ENCODE data around the gene GYG2. TPM values are rescaled to one million over a fixed set of nuclear protein-coding genes. Genes with fewer than 3 reads are reported as not detected.

Gene GYG2
- total RNA-seq, 1 donor from 2014 or later = 0.26 TPM

DNA sequence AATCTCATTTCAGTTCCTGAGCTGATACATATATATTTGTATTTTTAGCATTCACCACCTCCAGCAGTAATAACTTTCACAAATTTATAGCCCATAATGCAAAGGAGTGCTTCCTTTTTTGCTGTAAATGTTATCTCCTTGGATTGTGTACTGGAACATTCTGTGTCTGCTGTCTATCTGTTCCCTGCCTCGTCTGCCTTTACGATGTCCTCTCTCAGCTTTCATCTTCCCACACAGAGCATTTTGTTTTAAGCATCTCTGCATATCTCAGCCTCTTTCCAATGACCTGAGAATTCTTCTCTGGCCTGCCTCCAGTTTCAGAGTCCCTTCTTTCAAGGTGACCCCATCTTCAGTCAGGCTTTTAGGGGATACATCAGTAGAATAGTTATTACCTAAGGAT, 43.1 kb downstream of the GYG2 start:
- DNase-seq (ENCODE audit: low read depth) = no peak
- no peak for FAIRE-seq
- TF ChIP-seq, protein P1, sequence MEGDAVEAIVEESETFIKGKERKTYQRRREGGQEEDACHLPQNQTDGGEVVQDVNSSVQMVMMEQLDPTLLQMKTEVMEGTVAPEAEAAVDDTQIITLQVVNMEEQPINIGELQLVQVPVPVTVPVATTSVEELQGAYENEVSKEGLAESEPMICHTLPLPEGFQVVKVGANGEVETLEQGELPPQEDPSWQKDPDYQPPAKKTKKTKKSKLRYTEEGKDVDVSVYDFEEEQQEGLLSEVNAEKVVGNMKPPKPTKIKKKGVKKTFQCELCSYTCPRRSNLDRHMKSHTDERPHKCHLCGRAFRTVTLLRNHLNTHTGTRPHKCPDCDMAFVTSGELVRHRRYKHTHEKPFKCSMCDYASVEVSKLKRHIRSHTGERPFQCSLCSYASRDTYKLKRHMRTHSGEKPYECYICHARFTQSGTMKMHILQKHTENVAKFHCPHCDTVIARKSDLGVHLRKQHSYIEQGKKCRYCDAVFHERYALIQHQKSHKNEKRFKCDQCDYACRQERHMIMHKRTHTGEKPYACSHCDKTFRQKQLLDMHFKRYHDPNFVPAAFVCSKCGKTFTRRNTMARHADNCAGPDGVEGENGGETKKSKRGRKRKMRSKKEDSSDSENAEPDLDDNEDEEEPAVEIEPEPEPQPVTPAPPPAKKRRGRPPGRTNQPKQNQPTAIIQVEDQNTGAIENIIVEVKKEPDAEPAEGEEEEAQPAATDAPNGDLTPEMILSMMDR (IDR thresholded peaks at IDR 0.05; ENCODE audit: insufficient read depth, low read length, severe bottlenecking) = no peak

DNA sequence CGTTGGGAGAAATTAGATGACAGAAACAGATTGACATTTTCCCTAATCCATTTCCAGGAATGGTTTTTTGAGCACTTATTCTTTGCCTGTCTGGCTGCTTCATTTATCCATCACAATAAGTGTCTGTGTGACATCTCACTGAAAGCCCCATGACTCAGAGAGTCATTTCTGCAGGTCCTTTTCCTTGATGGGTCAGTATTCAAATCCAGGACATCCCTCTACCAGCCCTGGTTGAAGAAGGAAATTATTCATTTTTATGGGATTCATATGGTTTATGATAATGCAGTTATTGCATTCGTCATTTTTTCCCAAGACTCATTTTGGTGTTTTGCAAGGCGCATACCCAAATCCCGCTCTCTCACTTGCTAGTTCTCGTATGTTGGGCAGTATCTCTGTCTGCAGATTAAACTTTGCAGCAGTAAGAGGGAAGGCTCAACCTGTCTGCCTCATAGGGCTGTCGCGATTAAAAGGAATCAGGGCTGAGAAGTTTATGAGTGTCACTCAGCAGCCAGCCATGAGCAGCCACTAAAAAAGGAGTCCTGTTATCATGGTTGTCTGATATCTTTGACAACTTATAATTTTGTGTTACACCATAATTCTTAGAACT, 44.0 kb downstream of the GYG2 start:
- H3K4me3 ChIP-seq (ENCODE audit: low read depth, low read length) = no peak overlapping the region
- no peaks in the 10 kb centered on the region for H3K36me3 ChIP-seq (ENCODE audit: control insufficient read depth, insufficient read depth, low read length)
- TF ChIP-seq, protein P1 (IDR thresholded peaks at IDR 0.05; ENCODE audit: insufficient read depth, low read length, severe bottlenecking) = no peak
- no peaks in the 10 kb centered on the region for H3K27me3 ChIP-seq (ENCODE audit: control insufficient read depth, insufficient read depth, low read length)
- DNase-seq (ENCODE audit: low read depth) (no peak), FAIRE-seq (no peak)

More for the DNA sequence above, 43.1 kb downstream of the GYG2 start:
- no peak overlapping the region for H3K4me3 ChIP-seq (ENCODE audit: low read depth, low read length)
- no peaks in the 10 kb centered on the region for H3K27me3 ChIP-seq (ENCODE audit: control insufficient read depth, insufficient read depth, low read length)
- H3K36me3 ChIP-seq (ENCODE audit: control insufficient read depth, insufficient read depth, low read length) = no peaks in the 10 kb centered on the region

DNA sequence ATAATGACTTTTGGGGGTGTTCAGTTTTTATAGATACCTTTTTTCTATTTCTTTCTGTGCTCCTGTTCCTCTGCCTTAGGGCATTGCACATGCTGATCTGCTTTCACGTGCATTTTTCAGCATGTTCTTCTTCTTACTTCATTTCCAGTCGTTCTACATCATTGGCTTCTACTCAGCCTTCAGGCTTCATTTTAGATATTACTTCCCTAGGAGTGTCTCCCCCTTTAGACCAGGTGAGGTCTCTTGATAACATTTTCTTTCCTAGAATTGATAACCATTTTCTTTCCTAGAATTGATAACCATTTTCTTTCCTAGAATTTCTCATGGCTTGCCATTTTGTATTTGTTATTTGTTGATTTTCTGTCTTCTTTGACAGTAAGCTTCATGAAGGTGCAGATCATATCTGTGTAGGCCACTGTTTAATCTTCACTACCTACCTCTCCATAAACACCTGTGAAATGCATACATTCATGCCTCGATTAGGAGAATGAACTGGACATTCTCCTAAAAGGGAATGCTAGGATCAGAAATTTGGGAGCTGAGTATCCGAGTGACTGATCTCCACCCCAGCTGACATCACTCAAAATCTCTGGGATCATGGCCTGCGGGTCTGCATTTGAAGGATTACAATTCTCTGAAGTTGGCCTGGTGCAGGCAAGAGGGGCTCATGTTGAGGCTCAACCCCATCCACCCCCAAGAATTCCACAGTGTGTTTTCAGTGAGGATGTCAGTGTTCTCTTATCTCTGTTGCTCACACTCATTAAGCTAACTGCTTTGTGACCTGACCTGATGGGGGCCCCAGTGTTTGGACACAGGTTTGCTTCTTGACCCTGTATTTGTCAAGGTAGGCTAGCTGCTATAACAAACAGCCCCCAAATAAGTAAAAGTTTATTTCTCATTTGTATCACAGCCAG, 45.7 kb downstream of the GYG2 start:
- Histone ChIP-seq H3K36me3 (ENCODE audit: control insufficient read depth, insufficient read depth, low read length) (no peaks in the 10 kb centered on the region), H3K4me3 (ENCODE audit: low read depth, low read length) (no peak overlapping the region), H3K27me3 (ENCODE audit: control insufficient read depth, insufficient read depth, low read length) (no peaks in the 10 kb centered on the region)
- no peak for FAIRE-seq
- no peak for DNase-seq (ENCODE audit: low read depth)
- TF ChIP-seq, protein P1 (IDR thresholded peaks at IDR 0.05; ENCODE audit: insufficient read depth, low read length, severe bottlenecking) = no peak

DNA sequence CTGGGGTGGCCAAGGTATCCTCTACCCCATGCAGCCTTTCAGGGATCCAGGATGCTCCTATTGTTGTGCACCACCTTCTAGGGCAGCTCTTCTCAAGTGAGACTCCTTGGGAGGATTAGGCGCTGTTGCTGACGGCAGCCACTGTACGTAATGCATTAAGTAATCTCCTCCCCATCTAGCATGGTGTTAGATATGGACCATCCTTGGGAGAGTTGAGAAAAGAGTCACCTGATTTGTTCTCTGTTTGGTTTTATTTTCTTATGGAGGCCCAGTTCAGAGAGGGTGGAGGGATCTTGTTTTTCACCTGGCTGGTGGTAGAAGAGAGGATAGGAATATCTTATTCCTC, 46.4 kb downstream of the GYG2 start:
- DNase-seq (ENCODE audit: low read depth) (no peak), FAIRE-seq (no peak)
- Histone ChIP-seq H3K4me3 (ENCODE audit: low read depth, low read length) (no peak overlapping the region), H3K36me3 (ENCODE audit: control insufficient read depth, insufficient read depth, low read length) (no peaks in the 10 kb centered on the region), H3K27me3 (ENCODE audit: control insufficient read depth, insufficient read depth, low read length) (no peaks in the 10 kb centered on the region)
- TF ChIP-seq, protein P1 (IDR thresholded peaks at IDR 0.05; ENCODE audit: insufficient read depth, low read length, severe bottlenecking) = no peak

DNA sequence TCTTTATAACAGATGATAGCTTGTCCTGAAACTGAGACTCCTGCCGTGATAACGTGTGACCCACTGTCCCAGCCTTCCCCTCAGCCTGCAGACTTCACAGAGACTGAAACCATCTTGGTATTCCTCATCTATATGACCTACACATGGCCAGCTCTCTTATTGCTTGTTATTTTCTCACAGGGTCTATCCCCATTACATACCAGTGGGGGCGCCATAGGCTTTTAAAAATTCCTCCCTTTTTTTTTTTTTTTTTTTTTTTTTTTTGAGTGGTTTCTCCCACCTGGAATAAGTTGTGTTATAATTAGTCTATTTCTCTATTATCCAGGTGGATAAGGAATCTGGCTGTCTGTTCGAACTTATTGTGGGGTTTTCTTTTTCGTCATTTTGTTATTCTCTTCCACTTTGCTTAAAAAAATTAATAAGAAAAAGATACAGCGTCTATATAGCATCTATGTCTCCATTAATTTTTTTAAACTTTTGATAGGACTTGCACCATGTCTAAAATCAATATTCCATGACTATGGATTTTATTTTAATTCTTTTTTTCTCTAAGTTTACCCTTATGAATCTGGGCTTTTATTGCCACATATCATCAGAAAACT, 47.2 kb downstream of the GYG2 start:
- TF ChIP-seq, protein P1 (IDR thresholded peaks at IDR 0.05; ENCODE audit: insufficient read depth, low read length, severe bottlenecking) = no peak
- no peaks in the 10 kb centered on the region for H3K36me3 ChIP-seq (ENCODE audit: control insufficient read depth, insufficient read depth, low read length)
- H3K4me3 ChIP-seq (ENCODE audit: low read depth, low read length) = no peak overlapping the region
- DNase-seq (ENCODE audit: low read depth) (no peak), FAIRE-seq (no peak)
- H3K27me3 ChIP-seq (ENCODE audit: control insufficient read depth, insufficient read depth, low read length) = no peaks in the 10 kb centered on the region
